Activated CD4-positive, alpha-beta T cell treated with anti-CD3 and anti-CD28 coated beads for 36 hours (primary cell): ENCODE results near the gene CPT1B. TPM values are rescaled to one million over a fixed set of nuclear protein-coding genes. Genes with fewer than 3 reads are reported as not detected.

ENCODE experiments used
- ATAC-seq: fragments of 200-7000 bp; cut with Tn5 transposase; one replicate; pipeline ENCODE4 v1.10.0; 2021; ENCODE audit warnings: mild to moderate bottlenecking, moderate library complexity
- CTCF ChIA-PET: fragments of 350-600 bp; sonication (Branson Sonifier 250); formaldehyde crosslinking; loops from one replicate; lab custom pipeline; 2021; ENCODE audit warnings: antibody characterized with exemption; lab: Charles Lee
- POLR2A ChIA-PET: fragments of 350-600 bp; sonication (Branson Sonifier 250); formaldehyde crosslinking; loops from one replicate; lab custom pipeline; 2021; ENCODE audit warnings: antibody characterized with exemption, inconsistent platforms; lab: Charles Lee
- DNase-seq: peaks from one replicate; pipeline ENCODE4 v3.0.0-alpha.2; 2020
- H3K27ac Mint-ChIP-seq: one replicate; pipeline ENCODE4 v1.8.0; 2021; ENCODE audit warnings: mixed read lengths
- H3K27me3 Mint-ChIP-seq: one replicate; pipeline ENCODE4 v1.8.0; 2021; ENCODE audit warnings: mixed read lengths
- H3K36me3 Mint-ChIP-seq: one replicate; pipeline ENCODE4 v1.8.0; 2021; ENCODE audit warnings: low read depth, mixed read lengths
- H3K4me1 Mint-ChIP-seq: one replicate; pipeline ENCODE4 v1.8.0; 2021; ENCODE audit warnings: mixed read lengths
- H3K4me3 Mint-ChIP-seq: one replicate; pipeline ENCODE4 v1.8.0; 2021; ENCODE audit warnings: mild to moderate bottlenecking, moderate library complexity, mixed read lengths
- H3K9me3 Mint-ChIP-seq: one replicate; pipeline ENCODE4 v1.8.0; 2021; ENCODE audit warnings: low read depth, mixed read lengths
- intact Hi-C, 2 experiments: fragments of 100-400 bp; cut with DNase I in 1 of 2; cut with micrococcal nuclease in 1 of 2; formaldehyde crosslinking; loops; one replicate each; pipeline versions ENCODE4 v1.14.2 to v1.15.1; 2022 to 2024; cut with DNase I, micrococcal nuclease
- total RNA-seq, 2 experiments: library from RNA; stranded (reverse); gene quantifications; one replicate each; pipeline ENCODE4 v1.2.3, GENCODE V29; 2021

The CPT1B gene
- total RNA-seq, 2 experiments from 2014 or later, result 42.5 to 51.4 TPM

GRCh38 chr22:50531962-50532674, 46.1 kb downstream of the CPT1B start:
- ChIA-PET CTCF (no interaction called here), POLR2A (no interaction called here)
- Mint-ChIP-seq H3K27ac (peak overlapping the region; percentile 97), H3K4me1 (peaks cover 48% of the 10 kb centered on the region), H3K9me3 (no peaks in the 10 kb centered on the region), H3K27me3 (no peaks in the 10 kb centered on the region), H3K4me3 (peak overlapping the region; percentile 87), H3K36me3 (peaks cover 8% of the 10 kb centered on the region)
- intact Hi-C loops, result loop anchor here (1.0 to 5.0 kb wide), 9 partner anchors 7 to 555 kb away; partner anchors contain the start of genes SYCE3 (in 2 of the 2), CHKB (in 1 of the 2) and NCAPH2 (in 1 of the 2)
- ATAC-seq (no peak), DNase-seq (peak; percentile 51)

GRCh38 chr22:50531546-50531961, 46.7 kb downstream of the CPT1B start:
- ATAC-seq (peak; percentile 52), DNase-seq (peak; percentile 88)
- peaks cover 49% of the 10 kb centered on the region for H3K4me1 Mint-ChIP-seq
- intact Hi-C loops, result loop anchor here (1.0 to 5.0 kb wide), 9 partner anchors 8 to 554 kb away; partner anchors contain the start of genes SYCE3 (in 2 of the 2), CHKB (in 1 of the 2) and NCAPH2 (in 1 of the 2)
- peak overlapping the region; percentile 87 for H3K4me3 Mint-ChIP-seq
- no peaks in the 10 kb centered on the region for H3K9me3 Mint-ChIP-seq
- ChIA-PET POLR2A (no interaction called here), CTCF (no interaction called here)
- peaks cover 8% of the 10 kb centered on the region for H3K36me3 Mint-ChIP-seq
- H3K27me3 Mint-ChIP-seq, result no peaks in the 10 kb centered on the region
- peak overlapping the region; percentile 97 for H3K27ac Mint-ChIP-seq

GRCh38 chr22:50530877-50531545, 47.2 kb downstream of the CPT1B start:
- Mint-ChIP-seq H3K9me3 (no peaks in the 10 kb centered on the region), H3K27me3 (no peaks in the 10 kb centered on the region), H3K4me1 (peaks cover 45% of the 10 kb centered on the region), H3K4me3 (peak overlapping the region; percentile 87), H3K36me3 (peaks cover 8% of the 10 kb centered on the region), H3K27ac (peak overlapping the region; percentile 97)
- ChIA-PET POLR2A (interaction anchor here (0.7 kb wide), 1 partner anchor 8 kb away, joined by 5 read pairs; no protein-coding TSS in a partner anchor), CTCF (no interaction called here)
- intact Hi-C loops, result loop anchor here (1.0 to 5.0 kb wide), 9 partner anchors 8 to 554 kb away; partner anchors contain the start of genes SYCE3 (in 2 of the 2), CHKB (in 1 of the 2) and NCAPH2 (in 1 of the 2)
- peak; percentile 45 for ATAC-seq
- DNase-seq, result peak; percentile 92

- peak overlapping the region; percentile 87 for H3K4me3 Mint-ChIP-seq
- CTCF ChIA-PET, result no interaction called here
- intact Hi-C loops, result loop anchor here (2.0 to 5.0 kb wide), 3 partner anchors 32 to 553 kb away; partner anchors contain the start of genes CHKB (in 1 of the 2) and SYCE3 (in 1 of the 2)
- ATAC-seq (no peak), DNase-seq (no peak)
- H3K27ac Mint-ChIP-seq, result peak overlapping the region; percentile 86
- H3K4me1 Mint-ChIP-seq, result peaks cover 45% of the 10 kb centered on the region
- POLR2A ChIA-PET, result interaction anchor here (0.7 kb wide), 1 partner anchor 9 kb away, joined by 5 read pairs; no protein-coding TSS in a partner anchor
- peaks cover 8% of the 10 kb centered on the region for H3K36me3 Mint-ChIP-seq
- no peaks in the 10 kb centered on the region for H3K27me3 Mint-ChIP-seq
- H3K9me3 Mint-ChIP-seq, result no peaks in the 10 kb centered on the region
These were observed 47.7 kb downstream of the CPT1B start for GRCh38 chr22:50530580-50530876.

- intact Hi-C loops, result loop anchor here (2.0 to 5.0 kb wide), 6 partner anchors 33 to 678 kb away; partner anchors contain the start of genes CHKB (in 1 of the 2), PIM3 (in 1 of the 2), PPP6R2 (in 1 of the 2) and SYCE3 (in 1 of the 2)
- Mint-ChIP-seq H3K27me3 (no peaks in the 10 kb centered on the region), H3K4me3 (peak within 1 kb of the TSS; percentile 87), H3K36me3 (peaks cover 8% of the 10 kb centered on the region), H3K9me3 (no peaks in the 10 kb centered on the region), H3K4me1 (peaks cover 45% of the 10 kb centered on the region), H3K27ac (peak within 1 kb of the TSS; percentile 97)
- ChIA-PET POLR2A (interaction anchor here (0.6 to 1.0 kb wide), 2 partner anchors 9 to 15 kb away, joined by 3 to 6 read pairs; no protein-coding TSS in a partner anchor), CTCF (interaction anchor here (1.8 kb wide), 1 partner anchor 15 kb away, joined by 5 read pairs; the partner anchor contains the start of gene KLHDC7B)
- peak; percentile 82 for DNase-seq
- peak; percentile 8 for ATAC-seq
These were observed 48.2 kb downstream of the CPT1B start, which contains the start of gene TYMP for GRCh38 chr22:50529897-50530579. TSS of gene TYMP (minus strand) at chr22:50530012. CDS start at chr22:50529709, 303 bp downstream.

GRCh38 chr22:50529416-50529896, 48.8 kb downstream of the CPT1B start:
- H3K4me1 Mint-ChIP-seq, result peaks cover 47% of the 10 kb centered on the region
- intact Hi-C loops, result loop anchor here in 1 of 2 experiments (5.0 kb wide), 3 partner anchors 187 to 677 kb away; partner anchors contain the start of genes PIM3, PPP6R2 and ZBED4
- ChIA-PET POLR2A (interaction anchor here (1.0 to 1.3 kb wide), 3 partner anchors 10 to 92 kb away, joined by 4 to 7 read pairs (median 6); partner anchors contain the start of genes LMF2 and NCAPH2), CTCF (interaction anchor here (0.6 to 5.2 kb wide), 6 partner anchors 10 to 99 kb away, joined by 3 to 43 read pairs (median 8); partner anchors contain the start of genes ARSA, KLHDC7B and SYCE3)
- no peaks in the 10 kb centered on the region for H3K27me3 Mint-ChIP-seq
- H3K9me3 Mint-ChIP-seq, result no peaks in the 10 kb centered on the region
- H3K27ac Mint-ChIP-seq, result no peak overlapping the region
- ATAC-seq, result no peak
- peaks cover 13% of the 10 kb centered on the region for H3K36me3 Mint-ChIP-seq
- peak overlapping the region; percentile 77 for H3K4me3 Mint-ChIP-seq
- DNase-seq, result no peak

- H3K27me3 Mint-ChIP-seq, result no peaks in the 10 kb centered on the region
- CTCF ChIA-PET, result interaction anchor here (0.6 to 5.2 kb wide), 7 partner anchors 11 to 99 kb away, joined by 3 to 43 read pairs (median 5); partner anchors contain the start of genes ARSA, KLHDC7B and SYCE3
- DNase-seq (no peak), ATAC-seq (no peak)
- POLR2A ChIA-PET, result interaction anchor here (0.6 to 1.7 kb wide), 6 partner anchors 11 to 155 kb away, joined by 3 to 7 read pairs (median 4); partner anchors contain the start of genes LMF2 and NCAPH2
- H3K4me3 Mint-ChIP-seq, result peak overlapping the region; percentile 77
- peaks cover 43% of the 10 kb centered on the region for H3K4me1 Mint-ChIP-seq
- H3K27ac Mint-ChIP-seq, result no peak overlapping the region
- intact Hi-C loops, result loop anchor here in 1 of 2 experiments (5.0 kb wide), 3 partner anchors 187 to 677 kb away; partner anchors contain the start of genes PIM3, PPP6R2 and ZBED4
- H3K9me3 Mint-ChIP-seq, result no peaks in the 10 kb centered on the region
- peaks cover 15% of the 10 kb centered on the region for H3K36me3 Mint-ChIP-seq
These were observed 49.4 kb downstream of the CPT1B start for GRCh38 chr22:50528682-50529415.

GRCh38 chr22:50527921-50528681, 50.1 kb downstream of the CPT1B start:
- H3K4me1 Mint-ChIP-seq, result peaks cover 41% of the 10 kb centered on the region
- intact Hi-C loops, result loop anchor here (2.0 to 5.0 kb wide), 4 partner anchors 55 to 676 kb away; partner anchors contain the start of genes CHKB (in 1 of the 2), PIM3 (in 1 of the 2), PPP6R2 (in 1 of the 2) and ZBED4 (in 1 of the 2)
- H3K4me3 Mint-ChIP-seq, result peak overlapping the region; percentile 77
- H3K27me3 Mint-ChIP-seq, result no peaks in the 10 kb centered on the region
- ATAC-seq (no peak), DNase-seq (peak; percentile 18)
- ChIA-PET CTCF (interaction anchor here (0.6 to 5.2 kb wide), 8 partner anchors 12 to 552 kb away, joined by 3 to 43 read pairs (median 4); partner anchors contain the start of genes LMF2, NCAPH2 and SYCE3), POLR2A (interaction anchor here (0.6 to 1.7 kb wide), 6 partner anchors 11 to 156 kb away, joined by 3 to 7 read pairs (median 4); partner anchors contain the start of genes LMF2 and NCAPH2)
- no peaks in the 10 kb centered on the region for H3K9me3 Mint-ChIP-seq
- H3K27ac Mint-ChIP-seq, result peak overlapping the region; percentile 87
- peaks cover 21% of the 10 kb centered on the region for H3K36me3 Mint-ChIP-seq
